Sigmoid colon (tissue), 4 donors: ENCODE results near the gene EDN3.

ENCODE experiments used
- POLR2AphosphoS5 ChIP-seq, 4 donors: sonication (generic); formaldehyde crosslinking; IDR thresholded peaks; one replicate each; pipeline ENCODE4 v1.6.1; 2017; ENCODE audit warnings: antibody characterized with exemption in 4 of 4
- TF ChIP-seq, protein P1 (sequence below), 4 experiments: fragments of 450-650 bp in 3 of 4; fragments of 200-600 bp in 1 of 4; IDR thresholded peaks; one replicate each; pipeline ENCODE4 v1.5.1; 2016 to 2019; ENCODE audit warnings: antibody characterized with exemption in 4 of 4, mild to moderate bottlenecking in 3 of 4, moderate library complexity in 2 of 4

DNA sequence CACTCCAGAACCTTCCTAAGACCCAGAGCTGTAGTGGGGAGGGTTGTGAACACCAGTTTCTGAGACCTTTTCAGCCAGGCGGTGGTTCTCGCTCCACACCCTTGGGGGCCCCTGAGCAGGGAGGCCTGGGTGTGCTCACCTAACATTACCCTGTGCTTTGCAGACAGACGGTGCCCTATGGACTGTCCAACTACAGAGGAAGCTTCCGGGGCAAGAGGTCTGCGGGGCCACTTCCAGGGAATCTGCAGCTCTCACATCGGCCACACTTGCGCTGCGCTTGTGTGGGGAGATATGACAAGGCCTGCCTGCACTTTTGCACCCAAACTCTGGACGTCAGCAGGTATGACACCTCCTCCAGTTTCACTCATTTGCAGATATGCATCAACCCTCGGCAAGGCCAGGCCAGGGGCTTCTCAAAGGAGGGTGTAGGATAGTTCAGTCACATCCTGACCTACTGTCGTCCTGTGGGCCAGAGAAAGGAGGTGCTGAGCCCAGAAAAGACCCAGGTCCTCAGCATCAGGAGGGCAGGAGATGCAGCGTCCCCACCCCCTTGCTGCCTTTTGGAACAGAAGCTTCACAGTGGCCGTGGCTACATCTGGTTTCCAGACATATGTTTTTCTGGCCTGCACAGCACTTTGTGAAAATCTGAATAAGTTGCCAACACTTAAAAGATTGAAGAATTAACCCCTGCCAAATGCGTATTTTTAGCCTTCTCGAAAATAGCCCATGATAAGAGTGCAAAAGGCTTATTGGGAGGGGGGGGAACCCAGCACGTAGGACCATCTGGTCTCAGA, 20.6 kb downstream of the EDN3 start:
- TF ChIP-seq, protein P1, sequence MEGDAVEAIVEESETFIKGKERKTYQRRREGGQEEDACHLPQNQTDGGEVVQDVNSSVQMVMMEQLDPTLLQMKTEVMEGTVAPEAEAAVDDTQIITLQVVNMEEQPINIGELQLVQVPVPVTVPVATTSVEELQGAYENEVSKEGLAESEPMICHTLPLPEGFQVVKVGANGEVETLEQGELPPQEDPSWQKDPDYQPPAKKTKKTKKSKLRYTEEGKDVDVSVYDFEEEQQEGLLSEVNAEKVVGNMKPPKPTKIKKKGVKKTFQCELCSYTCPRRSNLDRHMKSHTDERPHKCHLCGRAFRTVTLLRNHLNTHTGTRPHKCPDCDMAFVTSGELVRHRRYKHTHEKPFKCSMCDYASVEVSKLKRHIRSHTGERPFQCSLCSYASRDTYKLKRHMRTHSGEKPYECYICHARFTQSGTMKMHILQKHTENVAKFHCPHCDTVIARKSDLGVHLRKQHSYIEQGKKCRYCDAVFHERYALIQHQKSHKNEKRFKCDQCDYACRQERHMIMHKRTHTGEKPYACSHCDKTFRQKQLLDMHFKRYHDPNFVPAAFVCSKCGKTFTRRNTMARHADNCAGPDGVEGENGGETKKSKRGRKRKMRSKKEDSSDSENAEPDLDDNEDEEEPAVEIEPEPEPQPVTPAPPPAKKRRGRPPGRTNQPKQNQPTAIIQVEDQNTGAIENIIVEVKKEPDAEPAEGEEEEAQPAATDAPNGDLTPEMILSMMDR (IDR thresholded peaks at IDR 0.05): no peak
- TF ChIP-seq POLR2AphosphoS5 (IDR thresholded peaks at IDR 0.05): no peak
